ENCODE results near the gene DAPK2.

GRCh38 chr15:64019764-64020163 is 26.5 kb downstream of the DAPK2 start:
- TF ChIP-seq GATA2 (IDR thresholded peaks at IDR 0.05; ENCODE audit: low read depth, low read length) (no peak), GATA3 (IDR thresholded peaks at IDR 0.05; ENCODE audit: low read depth, low read length) (no peak)

Data from SH-SY5Y (cell line).